HCT116 (cell line): ENCODE measurements around the gene APBA2.

Experiments
- EZH2 ChIP-seq: fragments of 200-600 bp; sonication (generic); IDR thresholded peaks from 2 replicates; pipeline ENCODE4 v1.6.1; 2017; ENCODE audit warnings: antibody characterized with exemption, mixed run types
- YY1 ChIP-seq: IDR thresholded peaks from 2 replicates; pipeline ENCODE4 v1.6.1; 2011; ENCODE audit warnings: low read length, low read depth, moderate library complexity, mild to moderate bottlenecking; ENCODE audit not compliant: insufficient replicate concordance; ENCODE audit errors: extremely low read depth
- TF ChIP-seq, protein P1 (sequence below): IDR thresholded peaks from 2 replicates; pipeline ENCODE4 v1.6.1; 2012
- TF ChIP-seq, protein P2 (sequence below), 3 experiments: fragments of 200-600 bp in 1 of 3; sonication (generic) in 1 of 3; IDR thresholded peaks in 2 of 3; conservative IDR thresholded peaks in 1 of 3; 2 replicates each; pipeline ENCODE4 v1.5.1; 2012 to 2017; ENCODE audit warnings: low read depth in 2 of 3, low read length in 2 of 3, antibody characterized with exemption in 1 of 3, borderline replicate concordance in 1 of 3, control low read depth in 1 of 3, mild to moderate bottlenecking in 1 of 3, mixed read lengths in 1 of 3, mixed run types in 1 of 3, moderate library complexity in 1 of 3; ENCODE audit not compliant: insufficient read depth in 1 of 3

DNA sequence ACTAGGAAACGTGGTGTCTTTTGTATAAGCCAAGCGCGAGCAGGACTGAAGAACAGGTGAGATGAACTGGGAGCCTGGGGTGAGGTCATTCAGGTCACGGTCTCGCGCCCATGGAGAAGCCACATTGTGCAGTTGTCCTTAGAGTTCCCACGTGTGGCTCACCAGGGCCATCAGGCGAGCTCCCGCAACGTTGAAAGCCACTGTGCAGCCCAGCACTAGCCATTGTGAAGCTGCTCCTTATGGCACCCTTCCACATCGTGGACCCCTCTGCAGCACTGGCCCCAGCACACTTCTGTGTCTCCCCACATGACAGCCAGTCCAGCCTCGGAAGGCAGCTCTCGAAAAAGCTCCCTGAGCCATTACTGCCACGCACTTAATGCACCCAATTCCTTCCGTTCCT, 7.6 kb upstream of the APBA2 start:
- TF ChIP-seq EZH2 (no peak), YY1 (no peak)
- TF ChIP-seq, protein P1, sequence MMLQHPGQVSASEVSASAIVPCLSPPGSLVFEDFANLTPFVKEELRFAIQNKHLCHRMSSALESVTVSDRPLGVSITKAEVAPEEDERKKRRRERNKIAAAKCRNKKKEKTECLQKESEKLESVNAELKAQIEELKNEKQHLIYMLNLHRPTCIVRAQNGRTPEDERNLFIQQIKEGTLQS: no peak
- TF ChIP-seq, protein P2, sequence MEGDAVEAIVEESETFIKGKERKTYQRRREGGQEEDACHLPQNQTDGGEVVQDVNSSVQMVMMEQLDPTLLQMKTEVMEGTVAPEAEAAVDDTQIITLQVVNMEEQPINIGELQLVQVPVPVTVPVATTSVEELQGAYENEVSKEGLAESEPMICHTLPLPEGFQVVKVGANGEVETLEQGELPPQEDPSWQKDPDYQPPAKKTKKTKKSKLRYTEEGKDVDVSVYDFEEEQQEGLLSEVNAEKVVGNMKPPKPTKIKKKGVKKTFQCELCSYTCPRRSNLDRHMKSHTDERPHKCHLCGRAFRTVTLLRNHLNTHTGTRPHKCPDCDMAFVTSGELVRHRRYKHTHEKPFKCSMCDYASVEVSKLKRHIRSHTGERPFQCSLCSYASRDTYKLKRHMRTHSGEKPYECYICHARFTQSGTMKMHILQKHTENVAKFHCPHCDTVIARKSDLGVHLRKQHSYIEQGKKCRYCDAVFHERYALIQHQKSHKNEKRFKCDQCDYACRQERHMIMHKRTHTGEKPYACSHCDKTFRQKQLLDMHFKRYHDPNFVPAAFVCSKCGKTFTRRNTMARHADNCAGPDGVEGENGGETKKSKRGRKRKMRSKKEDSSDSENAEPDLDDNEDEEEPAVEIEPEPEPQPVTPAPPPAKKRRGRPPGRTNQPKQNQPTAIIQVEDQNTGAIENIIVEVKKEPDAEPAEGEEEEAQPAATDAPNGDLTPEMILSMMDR (IDR thresholded peaks at IDR 0.05 in 2 of 3, conservative IDR thresholded peaks at IDR 0.05 in 1 of 3; ENCODE audit: borderline replicate concordance in 1 of 3, insufficient read depth in 1 of 3, low read depth in 2 of 3, low read length in 2 of 3): no peak
